Stimulated activated CD8-positive, alpha-beta memory T cell treated with anti-CD3 and anti-CD28 coated beads, Interleukin-4, amount 100 ng/mL, for 48 hours (primary cell): Measurements from ENCODE around the gene CISD3.

Source experiments
- DNase-seq: peaks from one replicate; pipeline ENCODE4 v3.0.0-alpha.2; 2020

Gene CISD3

GRCh38 chr17:38779965-38780752 is 50.0 kb downstream of the CISD3 start:
- DNase-seq = no peak

DNA sequence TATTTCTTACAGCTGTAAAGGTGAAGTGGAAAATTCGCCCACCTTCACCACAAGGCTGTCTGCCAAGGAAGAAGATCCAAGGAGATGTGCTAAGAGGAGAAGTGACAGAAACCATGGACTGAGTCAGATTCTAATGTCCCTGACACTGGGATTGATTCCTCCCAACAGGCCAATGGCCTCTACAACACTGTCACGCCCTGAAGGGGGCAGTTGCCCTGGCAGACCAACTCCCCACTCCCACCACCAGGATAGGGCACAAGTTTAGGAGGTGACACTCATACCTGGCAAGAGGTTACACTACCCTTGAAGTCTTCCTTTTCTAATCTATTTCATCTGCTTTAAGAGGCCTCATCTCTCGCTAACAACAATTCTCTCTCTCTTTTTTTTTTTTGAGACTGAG is 53.1 kb downstream of the CISD3 start:
- DNase-seq = no peak
